Mesothelial cell of epicardium (in vitro differentiated cells): ENCODE data around the gene BGLAP. TPM values are rescaled to one million over a fixed set of nuclear protein-coding genes. Genes with fewer than 3 reads are reported as not detected.
A peak's percentile ranks its signal among the peaks of the same experiment; 100 is the strongest.

ENCODE experiments used
- DNase-seq, 2 experiments: peaks; one replicate each; pipeline ENCODE4 v3.0.0; 2021; ENCODE audit warnings: low spot score in 2 of 2; ENCODE audit not compliant: unreplicated experiment in 2 of 2
- H3K27ac Mint-ChIP-seq: 2 replicates; pipeline ENCODE4 v1.8.0; 2021; ENCODE audit warnings: mixed read lengths
- H3K27me3 Mint-ChIP-seq: 2 replicates; pipeline ENCODE4 v1.8.0; 2021; ENCODE audit warnings: low read depth, mixed read lengths
- H3K36me3 Mint-ChIP-seq: 2 replicates; pipeline ENCODE4 v1.8.0; 2021; ENCODE audit warnings: mixed read lengths
- H3K4me1 Mint-ChIP-seq: 2 replicates; pipeline ENCODE4 v1.8.0; 2021; ENCODE audit warnings: mixed read lengths
- H3K4me3 Mint-ChIP-seq: 2 replicates; pipeline ENCODE4 v1.8.0; 2021; ENCODE audit warnings: mild to moderate bottlenecking, moderate library complexity, mixed read lengths
- H3K9me3 Mint-ChIP-seq: 2 replicates; pipeline ENCODE4 v1.8.0; 2021; ENCODE audit warnings: mixed read lengths
- total RNA-seq: library from RNA; stranded (reverse); gene quantifications from 3 replicates; pipeline ENCODE4 v1.2.1, GENCODE V29; 2021
- TF ChIP-seq, protein P1 (sequence below): fragments of 200-600 bp; sonication (generic); IDR thresholded peaks from one replicate; pipeline ENCODE4 v1.5.0; 2021; ENCODE audit warnings: antibody characterized with exemption; ENCODE audit not compliant: unreplicated experiment

The BGLAP gene
- 5.8 to 7.3 TPM (median 6.8 TPM) in 3 replicates for total RNA-seq

DNA sequence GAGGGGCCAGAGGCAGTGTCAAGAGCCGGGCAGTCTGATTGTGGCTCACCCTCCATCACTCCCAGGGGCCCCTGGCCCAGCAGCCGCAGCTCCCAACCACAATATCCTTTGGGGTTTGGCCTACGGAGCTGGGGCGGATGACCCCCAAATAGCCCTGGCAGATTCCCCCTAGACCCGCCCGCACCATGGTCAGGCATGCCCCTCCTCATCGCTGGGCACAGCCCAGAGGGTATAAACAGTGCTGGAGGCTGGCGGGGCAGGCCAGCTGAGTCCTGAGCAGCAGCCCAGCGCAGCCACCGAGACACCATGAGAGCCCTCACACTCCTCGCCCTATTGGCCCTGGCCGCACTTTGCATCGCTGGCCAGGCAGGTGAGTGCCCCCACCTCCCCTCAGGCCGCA, at the start of gene BGLAP:
Gene BGLAP, plus strand, starts transcription at position 259 of the 400 bp plus-strand sequence. Its CDS starts 48 bp downstream, at position 307.
- H3K4me1 Mint-ChIP-seq: no peaks in the 10 kb centered on the region
- H3K4me3 Mint-ChIP-seq: no peak within 1 kb of the TSS
- H3K27me3 Mint-ChIP-seq: no peaks in the 10 kb centered on the region
- H3K27ac Mint-ChIP-seq: no peak within 1 kb of the TSS
- TF ChIP-seq, protein P1, sequence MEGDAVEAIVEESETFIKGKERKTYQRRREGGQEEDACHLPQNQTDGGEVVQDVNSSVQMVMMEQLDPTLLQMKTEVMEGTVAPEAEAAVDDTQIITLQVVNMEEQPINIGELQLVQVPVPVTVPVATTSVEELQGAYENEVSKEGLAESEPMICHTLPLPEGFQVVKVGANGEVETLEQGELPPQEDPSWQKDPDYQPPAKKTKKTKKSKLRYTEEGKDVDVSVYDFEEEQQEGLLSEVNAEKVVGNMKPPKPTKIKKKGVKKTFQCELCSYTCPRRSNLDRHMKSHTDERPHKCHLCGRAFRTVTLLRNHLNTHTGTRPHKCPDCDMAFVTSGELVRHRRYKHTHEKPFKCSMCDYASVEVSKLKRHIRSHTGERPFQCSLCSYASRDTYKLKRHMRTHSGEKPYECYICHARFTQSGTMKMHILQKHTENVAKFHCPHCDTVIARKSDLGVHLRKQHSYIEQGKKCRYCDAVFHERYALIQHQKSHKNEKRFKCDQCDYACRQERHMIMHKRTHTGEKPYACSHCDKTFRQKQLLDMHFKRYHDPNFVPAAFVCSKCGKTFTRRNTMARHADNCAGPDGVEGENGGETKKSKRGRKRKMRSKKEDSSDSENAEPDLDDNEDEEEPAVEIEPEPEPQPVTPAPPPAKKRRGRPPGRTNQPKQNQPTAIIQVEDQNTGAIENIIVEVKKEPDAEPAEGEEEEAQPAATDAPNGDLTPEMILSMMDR: no peak
- H3K9me3 Mint-ChIP-seq: no peaks in the 10 kb centered on the region
- DNase-seq: no peak
- peaks cover 15% of the 10 kb centered on the region for H3K36me3 Mint-ChIP-seq

DNA sequence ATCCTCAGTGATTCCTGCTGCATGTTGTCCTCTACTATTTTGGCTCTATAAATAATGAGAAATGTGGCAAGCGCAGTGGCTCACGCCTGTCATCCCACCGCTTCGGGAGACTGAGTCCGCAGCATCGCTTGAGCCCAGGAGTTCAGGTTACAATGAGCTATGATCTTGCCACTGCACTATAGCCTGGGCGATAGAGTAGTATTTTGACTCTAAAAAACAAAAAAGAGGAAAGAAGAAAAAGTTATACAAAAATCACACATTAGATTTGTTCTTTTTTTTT, 48.8 kb upstream of the BGLAP start:
- TF ChIP-seq, protein P1: no peak
- H3K36me3 Mint-ChIP-seq: no peaks in the 10 kb centered on the region

DNA sequence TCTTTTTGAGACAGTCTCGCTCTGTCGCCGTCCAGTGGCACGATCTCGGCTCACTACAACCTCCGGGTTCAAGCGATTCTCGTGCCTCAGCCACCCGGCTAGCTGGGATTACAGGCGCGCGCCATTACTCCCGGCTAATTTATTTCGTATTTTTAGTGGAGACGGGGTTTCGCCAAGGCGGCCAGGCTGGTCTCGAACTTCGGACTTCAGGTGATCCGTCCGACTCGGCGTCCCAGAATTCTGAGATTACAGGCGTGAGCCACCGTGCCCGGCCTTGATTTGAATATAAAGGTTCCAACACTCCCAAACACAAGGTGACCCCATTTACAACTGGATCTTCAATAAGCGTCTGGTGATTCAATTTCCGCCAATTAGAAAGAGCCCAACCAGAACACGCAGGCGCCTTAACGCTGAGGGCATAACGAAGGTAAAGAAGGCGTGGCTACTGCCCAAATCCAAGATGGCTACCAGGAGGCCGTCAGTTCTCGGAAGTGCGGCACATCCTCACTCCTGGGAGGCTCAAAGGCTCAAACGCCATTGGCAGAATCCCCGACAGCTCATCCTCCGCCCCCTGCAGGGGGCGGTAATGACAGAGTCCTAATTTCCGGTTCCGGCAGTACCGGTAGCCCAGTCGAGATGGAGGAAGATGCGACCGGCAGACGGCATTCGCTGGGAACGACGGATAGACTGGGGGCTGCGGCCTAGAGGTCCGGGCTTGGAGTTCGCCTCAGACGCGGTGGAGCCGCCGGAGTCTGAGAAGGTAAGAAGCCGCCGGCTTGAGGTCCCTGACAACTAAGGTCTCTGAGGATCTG, 48.3 kb upstream of the BGLAP start, which contains the start of gene SLC25A44:
Gene SLC25A44, plus strand, starts transcription at position 617 of the 812 bp plus-strand sequence. CDS start 5,744 bp downstream, outside the sequence.
- TF ChIP-seq, protein P1: peak; percentile 63
- H3K27me3 Mint-ChIP-seq: no peaks in the 10 kb centered on the region
- H3K4me1 Mint-ChIP-seq: peaks cover 16% of the 10 kb centered on the region
- peak within 1 kb of the TSS; percentile 97 for H3K4me3 Mint-ChIP-seq
- peak; percentile 83 to 93 for DNase-seq
- H3K36me3 Mint-ChIP-seq: no peaks in the 10 kb centered on the region
- peak within 1 kb of the TSS; percentile 94 for H3K27ac Mint-ChIP-seq
- peaks cover 8% of the 10 kb centered on the region for H3K9me3 Mint-ChIP-seq

More for the DNA sequence above, 48.8 kb upstream of the BGLAP start:
- no peak for DNase-seq
- peak overlapping the region; percentile 94 for H3K27ac Mint-ChIP-seq
- H3K4me1 Mint-ChIP-seq: peaks cover 16% of the 10 kb centered on the region
- H3K27me3 Mint-ChIP-seq: no peaks in the 10 kb centered on the region
- H3K4me3 Mint-ChIP-seq: peak overlapping the region; percentile 97
- H3K9me3 Mint-ChIP-seq: peaks cover 8% of the 10 kb centered on the region

DNA sequence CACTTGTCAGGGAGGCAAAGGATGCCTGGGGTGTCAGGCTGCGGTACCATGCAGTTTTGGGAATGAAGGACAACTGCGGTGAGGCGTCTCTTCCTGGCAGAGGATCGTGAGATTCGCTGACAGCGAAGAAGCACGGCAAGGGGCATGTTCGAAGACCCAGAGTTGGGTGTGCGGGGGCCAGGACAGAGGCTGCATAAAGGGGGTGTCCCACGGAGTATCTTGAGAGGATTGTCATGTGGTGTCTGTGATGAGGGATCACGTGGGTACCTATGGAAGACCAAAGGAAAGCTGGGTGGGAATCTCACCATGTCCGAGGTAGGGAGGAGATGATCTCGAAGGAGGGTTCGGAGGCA, 47.7 kb upstream of the BGLAP start:
- peak overlapping the region; percentile 97 for H3K4me3 Mint-ChIP-seq
- no peaks in the 10 kb centered on the region for H3K36me3 Mint-ChIP-seq
- DNase-seq: no peak
- peaks cover 3% of the 10 kb centered on the region for H3K9me3 Mint-ChIP-seq
- no peaks in the 10 kb centered on the region for H3K27me3 Mint-ChIP-seq
- TF ChIP-seq, protein P1: no peak
- H3K27ac Mint-ChIP-seq: peak overlapping the region; percentile 94
- H3K4me1 Mint-ChIP-seq: peaks cover 16% of the 10 kb centered on the region

DNA sequence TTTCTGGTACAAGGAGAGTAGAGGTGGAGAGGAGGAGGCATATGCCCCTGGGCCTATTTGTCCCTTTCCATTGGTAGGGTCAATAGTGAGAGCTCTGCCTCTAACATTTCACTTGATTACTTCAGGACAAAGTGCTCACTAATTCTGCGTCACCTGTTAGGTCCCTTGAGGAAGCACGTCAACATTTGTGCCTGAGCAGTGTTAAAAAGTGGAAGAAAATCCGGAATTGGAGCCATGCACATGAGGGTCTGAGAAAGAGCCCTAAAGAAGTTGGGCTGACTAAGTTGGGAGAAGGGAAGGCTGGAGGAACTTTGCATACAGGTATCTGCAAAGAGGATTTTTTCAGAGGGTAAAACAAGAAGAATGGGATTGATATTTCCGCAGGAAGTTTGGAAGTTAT, 46.1 kb upstream of the BGLAP start:
- peak overlapping the region; percentile 97 for H3K4me3 Mint-ChIP-seq
- H3K27me3 Mint-ChIP-seq: no peaks in the 10 kb centered on the region
- no peak overlapping the region for H3K27ac Mint-ChIP-seq
- H3K36me3 Mint-ChIP-seq: no peaks in the 10 kb centered on the region
- no peaks in the 10 kb centered on the region for H3K9me3 Mint-ChIP-seq
- DNase-seq: no peak
- TF ChIP-seq, protein P1: no peak
- H3K4me1 Mint-ChIP-seq: peaks cover 16% of the 10 kb centered on the region
